H1 (cell line): ENCODE data around the gene IPO13. TPM values are rescaled to one million over a fixed set of nuclear protein-coding genes. Genes with fewer than 3 reads are reported as not detected.

Experiments used
- CTCF ChIA-PET: fragments of 300-600 bp; sonication (Branson Sonifier 250); formaldehyde crosslinking; loops from one replicate; lab custom pipeline; 2021; ENCODE audit not compliant: partially characterized antibody; lab: Charles Lee
- POLR2A ChIA-PET: fragments of 300-600 bp; sonication (Branson Sonifier 250); formaldehyde crosslinking; loops from one replicate; lab custom pipeline; 2021; ENCODE audit warnings: inconsistent platforms; ENCODE audit not compliant: partially characterized antibody; lab: Charles Lee
- DNase-seq, 2 experiments: peaks; one replicate each; pipeline versions ENCODE4 v3.0.0 to v3.0.0-alpha.2; 2010 to 2022; ENCODE audit warnings: low spot score in 2 of 2, low read depth in 1 of 2, mixed read lengths in 1 of 2
- FAIRE-seq: peaks from 2 replicates; lab custom pipeline; 2011; peaks lifted over from hg19 to GRCh38; lab: Jason Lieb, UNC
- H2AFZ ChIP-seq: 2 replicates; pipeline ENCODE4 v1.8.1; 2012; ENCODE audit warnings: low read length, inconsistent platforms
- H2AK5ac ChIP-seq: 2 replicates; pipeline ENCODE4 v1.6.1; 2013; ENCODE audit warnings: low read depth, low read length
- H2BK120ac ChIP-seq: replicated peaks from 2 replicates; pipeline ENCODE3; 2013; ENCODE audit warnings: low read depth, low read length, inconsistent platforms
- H2BK12ac ChIP-seq: 2 replicates; pipeline ENCODE4 v1.6.1; 2013; ENCODE audit warnings: low read depth, low read length
- H2BK15ac ChIP-seq: 2 replicates; pipeline ENCODE4 v1.6.1; 2013; ENCODE audit warnings: low read length
- H2BK20ac ChIP-seq: 2 replicates; pipeline ENCODE4 v1.6.1; 2013; ENCODE audit warnings: low read length
- H2BK5ac ChIP-seq: 2 replicates; pipeline ENCODE4 v1.6.1; 2013; ENCODE audit warnings: low read depth, low read length
- H3K14ac ChIP-seq: 2 replicates; pipeline ENCODE4 v1.6.1; 2013; ENCODE audit warnings: inconsistent platforms; ENCODE audit not compliant: insufficient read length
- H3K18ac ChIP-seq: 2 replicates; pipeline ENCODE4 v1.6.1; 2013; ENCODE audit warnings: low read length; ENCODE audit errors: extremely low read depth
- H3K23ac ChIP-seq: 2 replicates; pipeline ENCODE4 v1.6.1; 2013; ENCODE audit warnings: inconsistent platforms; ENCODE audit not compliant: insufficient read length
- H3K23me2 ChIP-seq: 2 replicates; pipeline ENCODE4 v1.6.1; 2013; ENCODE audit warnings: low read depth, low read length
- H3K27ac ChIP-seq: 2 replicates; pipeline ENCODE4 v1.6.1; 2011; ENCODE audit warnings: low read depth, low read length, inconsistent platforms
- H3K27me3 ChIP-seq, 4 experiments: replicated peaks in 1 of 4; 1 replicate in 1 of 4; 2 replicates in 3 of 4; pipeline versions ENCODE4 v1.6.1 to v1.8.1; 2011 to 2013; ENCODE audit warnings: low read length in 3 of 4, mild to moderate bottlenecking in 3 of 4, inconsistent platforms in 2 of 4, mixed read lengths in 2 of 4, moderate library complexity in 1 of 4; ENCODE audit not compliant: control insufficient read depth in 3 of 4, insufficient read depth in 3 of 4; ENCODE audit errors: extremely low read depth in 1 of 4
- H3K36me3 ChIP-seq, 4 experiments: 2 replicates each; pipeline versions ENCODE4 v1.6.1 to v1.8.1; 2011 to 2013; ENCODE audit warnings: mild to moderate bottlenecking in 4 of 4, low read length in 3 of 4, moderate library complexity in 2 of 4, control low read depth in 1 of 4, inconsistent platforms in 1 of 4; ENCODE audit not compliant: insufficient read depth in 4 of 4, control insufficient read depth in 2 of 4
- H3K4ac ChIP-seq: replicated peaks from 2 replicates; pipeline ENCODE3; 2013; ENCODE audit warnings: low read length, low read depth, mixed read lengths, inconsistent platforms; ENCODE audit not compliant: insufficient read length
- H3K4me1 ChIP-seq, 4 experiments: replicated peaks in 1 of 4; 1 replicate in 1 of 4; 2 replicates in 3 of 4; pipeline versions ENCODE4 v1.6.1 to v1.8.1; 2011 to 2013; ENCODE audit warnings: low read length in 3 of 4, inconsistent platforms in 2 of 4, mixed read lengths in 1 of 4; ENCODE audit not compliant: insufficient read depth in 4 of 4, control insufficient read depth in 3 of 4
- H3K4me2 ChIP-seq, 2 experiments: 2 replicates each; pipeline versions ENCODE4 v1.6.1 to v1.8.1; 2011 to 2013; ENCODE audit warnings: low read depth in 2 of 2, low read length in 2 of 2, control low read depth in 1 of 2, inconsistent platforms in 1 of 2, mild to moderate bottlenecking in 1 of 2; ENCODE audit not compliant: insufficient read depth in 1 of 2
- H3K4me3 ChIP-seq, 4 experiments: fragments of 200-600, 300-600 bp in 1 of 4; sonication (generic), shearing (Covaris generic), sonication (Bioruptor Twin) in 1 of 4; 2 replicates each; pipeline versions ENCODE4 v1.5.1 to v1.8.1; 2011 to 2016; ENCODE audit warnings: low read length in 4 of 4, low read depth in 3 of 4, control low read depth in 2 of 4, inconsistent platforms in 2 of 4, mild to moderate bottlenecking in 2 of 4, mixed read lengths in 1 of 4, moderate library complexity in 1 of 4; ENCODE audit not compliant: insufficient read depth in 2 of 4; ENCODE audit errors: extremely low read depth in 1 of 4
- H3K56ac ChIP-seq: replicated peaks from 2 replicates; pipeline ENCODE3; 2013; ENCODE audit warnings: low read depth, mild to moderate bottlenecking, mixed read lengths, low read length, inconsistent platforms; ENCODE audit not compliant: insufficient read length
- H3K79me1 ChIP-seq: 2 replicates; pipeline ENCODE4 v1.6.1; 2013; ENCODE audit warnings: low read depth, low read length, control low read depth
- H3K79me2 ChIP-seq, 2 experiments: 2 replicates each; pipeline versions ENCODE4 v1.6.1 to v1.8.1; 2012 to 2013; ENCODE audit warnings: low read length in 2 of 2, mild to moderate bottlenecking in 2 of 2, inconsistent platforms in 1 of 2; ENCODE audit not compliant: insufficient read depth in 2 of 2, control insufficient read depth in 1 of 2
- H3K9ac ChIP-seq, 4 experiments: replicated peaks in 1 of 4; 1 replicate in 1 of 4; 2 replicates in 3 of 4; pipeline versions ENCODE4 v1.6.1 to v1.8.1; 2011 to 2013; ENCODE audit warnings: low read depth in 3 of 4, low read length in 3 of 4, control low read depth in 2 of 4, mild to moderate bottlenecking in 2 of 4, moderate library complexity in 2 of 4, inconsistent platforms in 1 of 4; ENCODE audit errors: extremely low read depth in 1 of 4
- H3K9me3 ChIP-seq, 2 experiments: 2 replicates each; pipeline versions ENCODE4 v1.6.1 to v1.8.1; 2012 to 2013; ENCODE audit warnings: mild to moderate bottlenecking in 2 of 2, moderate library complexity in 2 of 2, control low read depth in 1 of 2, inconsistent platforms in 1 of 2, low read depth in 1 of 2, low read length in 1 of 2, mixed read lengths in 1 of 2; ENCODE audit not compliant: insufficient read depth in 2 of 2
- H4K20me1 ChIP-seq, 2 experiments: replicated peaks in 1 of 2; 2 replicates each; pipeline versions ENCODE3 to v1.8.1; 2011 to 2013; ENCODE audit warnings: inconsistent platforms in 2 of 2, low read length in 2 of 2, mild to moderate bottlenecking in 1 of 2; ENCODE audit not compliant: insufficient read depth in 2 of 2, control insufficient read depth in 1 of 2
- H4K5ac ChIP-seq: 2 replicates; pipeline ENCODE4 v1.6.1; 2013; ENCODE audit warnings: low read length, low read depth, mixed read lengths, inconsistent platforms; ENCODE audit not compliant: insufficient read length
- H4K8ac ChIP-seq: 2 replicates; pipeline ENCODE4 v1.8.0; 2013; ENCODE audit warnings: mild to moderate bottlenecking, moderate library complexity, low read length, inconsistent platforms; ENCODE audit not compliant: insufficient read depth; ENCODE audit errors: extremely low read depth
- H4K91ac ChIP-seq: replicated peaks from 2 replicates; pipeline ENCODE3; 2013; ENCODE audit warnings: low read length, mixed read lengths, inconsistent platforms; ENCODE audit not compliant: insufficient read length
- ASH2L ChIP-seq: fragments of 200-600, 300-600 bp; sonication (generic); IDR thresholded peaks from one replicate; pipeline ENCODE4 v1.7.1; 2017; ENCODE audit warnings: low read length
- CBX8 ChIP-seq: fragments of 300-800, 300-1000 bp; sonication (generic); IDR thresholded peaks from 2 replicates; pipeline ENCODE4 v1.7.1; 2016; ENCODE audit warnings: low read depth, low read length, borderline replicate concordance
- CHD1 ChIP-seq: IDR thresholded peaks from 2 replicates; pipeline ENCODE4 v1.6.1; 2012; ENCODE audit warnings: low read depth, low read length, improper control_type of control experiment
- CREB1 ChIP-seq: IDR thresholded peaks from 2 replicates; pipeline ENCODE4 v1.6.1; 2012; ENCODE audit warnings: inconsistent platforms
- JUND ChIP-seq: IDR thresholded peaks from 2 replicates; pipeline ENCODE4 v1.6.1; 2011; ENCODE audit warnings: mild to moderate bottlenecking, improper control_type of control experiment, low read length
- KDM4A ChIP-seq: IDR thresholded peaks from one replicate; pipeline ENCODE4 v1.7.1; 2012; ENCODE audit warnings: low read depth, mild to moderate bottlenecking, moderate library complexity, low read length, inconsistent platforms; ENCODE audit not compliant: severe bottlenecking
- KDM5A ChIP-seq: fragments of 200-600 bp; IDR thresholded peaks from 2 replicates; pipeline ENCODE4 v1.7.1; 2012; ENCODE audit warnings: mild to moderate bottlenecking, low read length, inconsistent platforms, mixed read lengths
- PHF8 ChIP-seq: fragments of 200-600 bp; sonication (generic); conservative IDR thresholded peaks from 2 replicates; pipeline ENCODE4 v1.7.1; 2012; ENCODE audit warnings: low read depth, mild to moderate bottlenecking, inconsistent platforms, low read length, moderate library complexity
- POU5F1 ChIP-seq: IDR thresholded peaks from 2 replicates; pipeline ENCODE4 v1.6.1; 2011; ENCODE audit warnings: low read depth, mild to moderate bottlenecking, low read length, moderate library complexity
- SIN3A ChIP-seq, 2 experiments: IDR thresholded peaks in 1 of 2; conservative IDR thresholded peaks in 1 of 2; 2 replicates each; pipeline ENCODE4 v1.6.1; 2011 to 2012; ENCODE audit warnings: low read length in 2 of 2, improper control_type of control experiment in 1 of 2, low read depth in 1 of 2, mild to moderate bottlenecking in 1 of 2
- TBP ChIP-seq: IDR thresholded peaks from 2 replicates; pipeline ENCODE4 v1.6.1; 2011; ENCODE audit warnings: low read depth, low read length, improper control_type of control experiment
- WGBS, 2 experiments: shearing (Covaris generic) in 1 of 2; methylation state at CpG; one replicate each; pipeline versions ENCODE4 v1.1.6 to v1.1.7; 2013 to 2015; ENCODE audit warnings: low lambda C conversion rate in 2 of 2, mixed read lengths in 2 of 2, inconsistent platforms in 1 of 2, low coverage in 1 of 2, missing lambda C conversion rate in 1 of 2; ENCODE audit not compliant: insufficient replicate concordance in 2 of 2, insufficient coverage in 1 of 2, insufficient read length in 1 of 2; ENCODE audit errors: extremely low coverage in 1 of 2, missing lambda C conversion rate in 1 of 2; 5-methylcytosine and 5-hydroxymethylcytosine counted together
- polyA plus RNA-seq, 7 experiments: library from polyadenylated mRNA; depleted of rRNA in 3 of 7; stranded (reverse) in 5 of 7; unstranded in 2 of 7; fragments of >200 nt in 5 of 7; fragments of 200-250 nt in 2 of 7; gene quantifications; 1 replicate in 5 of 7; 2 replicates in 1 of 7; 4 replicates in 1 of 7; pipeline versions ENCODE4 v1.2.1 to v1.2.3, GENCODE V29; 2011 to 2013; ENCODE audit warnings: missing spikeins in 2 of 7, mixed read lengths in 2 of 7
- total RNA-seq: library from RNA; stranded (reverse); fragmentation: NEBNext Ultra II Directional; extraction: Animal tissue kit (Norgen Biotek cat#: 25700); gene quantifications from 2 replicates; pipeline ENCODE4 v1.2.1, GENCODE V29; 2021
- TF ChIP-seq, protein P1 (sequence below): IDR thresholded peaks from 2 replicates; pipeline ENCODE4 v1.6.1; 2011; ENCODE audit warnings: low read length, improper control_type of control experiment

The IPO13 gene
- total and polyA plus RNA-seq, 2 of the 8 experiments (the other 6 are each of a cell fraction or from before 2014, with no cell fraction given) = 23.0 to 27.0 TPM

GRCh38 chr1:43969416-43969745 lies 22.6 kb downstream of the IPO13 start:
- no peak overlapping the region for H3K23ac ChIP-seq
- no peak for DNase-seq
- no peak overlapping the region for H2BK15ac ChIP-seq
- H3K79me2 ChIP-seq = peaks cover 0 to 12% of the 10 kb centered on the region in 2 experiments; a peak in 2 of 4 replicates
- no peak overlapping the region for H4K8ac ChIP-seq
- H3K79me1 ChIP-seq = 0 out of 2 replicates have a peak, but pooled peaks cover 4% of the 10 kb centered on the region
- H2AFZ ChIP-seq = no peak overlapping the region
- WGBS, 2 experiments = 55% methylated on average over 7 of the region's 7 CpGs; no CpG with 5 or more reads in 1 of the 2 experiments
- peaks cover 0 to 10% (median 5%) of the 10 kb centered on the region in 4 experiments; a peak in 5 of 7 replicates for H3K4me1 ChIP-seq
- H3K4ac ChIP-seq = peak overlapping the region; percentile 27
- no peak overlapping the region for H3K9ac ChIP-seq
- no peak overlapping the region for H2BK12ac ChIP-seq
- ChIA-PET CTCF (interaction anchor here (1.2 to 9.2 kb wide), 8 partner anchors 14 to 205 kb away, joined by 4 to 79 read pairs (median 6); partner anchors contain the start of gene IPO13), POLR2A (interaction anchor here (1.3 to 12.9 kb wide), 5 partner anchors 10 to 22 kb away, joined by 5 to 189 read pairs (median 10); partner anchors contain the start of genes CCDC24 and IPO13)
- H3K27me3 ChIP-seq = no peaks in the 10 kb centered on the region
- H3K27ac ChIP-seq = no peak overlapping the region
- H3K23me2 ChIP-seq = peaks cover 18% of the 10 kb centered on the region
- no peaks in the 10 kb centered on the region for H3K9me3 ChIP-seq
- no peak overlapping the region for H2AK5ac ChIP-seq
- peak overlapping the region; percentile 64 to 69 for H3K4me2 ChIP-seq
- no peak overlapping the region for H2BK20ac ChIP-seq
- H4K20me1 ChIP-seq = peaks cover 2 to 7% of the 10 kb centered on the region in 2 experiments
- H4K91ac ChIP-seq = no peak overlapping the region
- no peak overlapping the region for H2BK5ac ChIP-seq
- H3K56ac ChIP-seq = no peak overlapping the region
- peak overlapping the region in 3 of 4 experiments; percentile 35 to 100 (median 95); a peak in 5 of 8 replicates for H3K4me3 ChIP-seq
- no peak overlapping the region for H3K18ac ChIP-seq
- peaks cover 0 to 14% (median 8%) of the 10 kb centered on the region in 4 experiments; a peak in 4 of 8 replicates for H3K36me3 ChIP-seq
- FAIRE-seq = no peak
- H3K14ac ChIP-seq = no peak overlapping the region
- no peak overlapping the region for H4K5ac ChIP-seq
- no peak overlapping the region for H2BK120ac ChIP-seq
- TF ChIP-seq PHF8 (no peak), ASH2L (no peak), CHD1 (no peak), KDM5A (no peak), CBX8 (no peak), POU5F1 (no peak), CREB1 (no peak), KDM4A (no peak), TBP (no peak), JUND (no peak), SIN3A (conservative IDR thresholded peaks at IDR 0.05 in 1 of 2, IDR thresholded peaks at IDR 0.05 in 1 of 2; ENCODE audit: low read depth in 1 of 2, low read length in 2 of 2) (no peak)
- TF ChIP-seq, protein P1, sequence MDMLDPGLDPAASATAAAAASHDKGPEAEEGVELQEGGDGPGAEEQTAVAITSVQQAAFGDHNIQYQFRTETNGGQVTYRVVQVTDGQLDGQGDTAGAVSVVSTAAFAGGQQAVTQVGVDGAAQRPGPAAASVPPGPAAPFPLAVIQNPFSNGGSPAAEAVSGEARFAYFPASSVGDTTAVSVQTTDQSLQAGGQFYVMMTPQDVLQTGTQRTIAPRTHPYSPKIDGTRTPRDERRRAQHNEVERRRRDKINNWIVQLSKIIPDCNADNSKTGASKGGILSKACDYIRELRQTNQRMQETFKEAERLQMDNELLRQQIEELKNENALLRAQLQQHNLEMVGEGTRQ = no peak
